IMR-90 (cell line): ENCODE results near the gene DLX1. TPM values are rescaled to one million over a fixed set of nuclear protein-coding genes. Genes with fewer than 3 reads are reported as not detected.
A peak's percentile ranks its signal among the peaks of the same experiment; 100 is the strongest.

Source experiments
- ATAC-seq: fragments of 200-7000 bp; cut with Tn5 transposase; 2 replicates; pipeline ENCODE4 v1.9.1; 2020; ENCODE audit warnings: low read depth, mild to moderate bottlenecking, moderate library complexity
- BruUV-seq: library from RNA; stranded (reverse); fragments of 400-500 nt; replicated peaks from 2 replicates; lab custom pipeline; 2021; lab: Mats Ljungman, UMichigan
- CTCF ChIA-PET: fragments of 300-600 bp; formaldehyde crosslinking; extraction: SDS; loops from one replicate; lab custom pipeline; 2021; ENCODE audit warnings: antibody characterized with exemption; lab: Yijun Ruan, JAX
- POLR2A ChIA-PET: fragments of 300-600 bp; sonication (Branson Sonifier 250); formaldehyde crosslinking; loops from one replicate; lab custom pipeline; 2022; ENCODE audit warnings: antibody characterized with exemption; ENCODE audit not compliant: unreplicated experiment; lab: Charles Lee
- DNase-seq: peaks from one replicate; pipeline ENCODE4 v3.0.0; 2013
- H2AFZ ChIP-seq: replicated peaks from 2 replicates; pipeline ENCODE3; 2013; ENCODE audit warnings: low read length, mild to moderate bottlenecking; ENCODE audit not compliant: poor library complexity
- H2AK5ac ChIP-seq: 2 replicates; pipeline ENCODE4 v1.6.1; 2013; ENCODE audit warnings: low read depth, low read length, inconsistent platforms
- H2AK9ac ChIP-seq: replicated peaks from 2 replicates; pipeline ENCODE3; 2013; ENCODE audit warnings: mild to moderate bottlenecking, low read depth, low read length, moderate library complexity; ENCODE audit not compliant: poor library complexity
- H2BK120ac ChIP-seq: 2 replicates; pipeline ENCODE4 v1.6.1; 2013; ENCODE audit warnings: low read depth, low read length, inconsistent platforms
- H2BK15ac ChIP-seq: 3 replicates; pipeline ENCODE4 v1.6.1; 2013; ENCODE audit warnings: low read depth, low read length, inconsistent platforms
- H2BK20ac ChIP-seq: 2 replicates; pipeline ENCODE4 v1.6.1; 2013; ENCODE audit warnings: low read depth, mild to moderate bottlenecking, inconsistent platforms, low read length, moderate library complexity
- H2BK5ac ChIP-seq: 2 replicates; pipeline ENCODE4 v1.6.1; 2013; ENCODE audit warnings: mild to moderate bottlenecking, low read depth, low read length, inconsistent platforms; ENCODE audit not compliant: poor library complexity, severe bottlenecking
- H3K14ac ChIP-seq: replicated peaks from 2 replicates; pipeline ENCODE4 v1.6.1; 2013; ENCODE audit warnings: low read depth, low read length, inconsistent platforms
- H3K18ac ChIP-seq: 2 replicates; pipeline ENCODE4 v1.6.1; 2013; ENCODE audit warnings: low read depth, low read length, control low read depth
- H3K23ac ChIP-seq: 2 replicates; pipeline ENCODE4 v1.6.1; 2013; ENCODE audit warnings: low read depth, low read length, inconsistent platforms
- H3K27ac ChIP-seq: 2 replicates; pipeline ENCODE4 v1.5.1; 2013; ENCODE audit warnings: mild to moderate bottlenecking, control low read depth, low read length; ENCODE audit not compliant: insufficient read depth
- H3K27me3 ChIP-seq: 2 replicates; pipeline ENCODE4 v1.6.1; 2013; ENCODE audit warnings: low read length; ENCODE audit not compliant: control insufficient read depth, insufficient read depth
- H3K36me3 ChIP-seq: 2 replicates; pipeline ENCODE4 v1.6.1; 2013; ENCODE audit warnings: low read length, mixed read lengths; ENCODE audit not compliant: control insufficient read depth, insufficient read depth
- H3K4ac ChIP-seq: 2 replicates; pipeline ENCODE4 v1.6.1; 2013; ENCODE audit warnings: low read depth, low read length, inconsistent platforms
- H3K4me1 ChIP-seq: 2 replicates; pipeline ENCODE4 v1.6.1; 2013; ENCODE audit warnings: low read length, mixed read lengths; ENCODE audit not compliant: control insufficient read depth, insufficient read depth
- H3K4me2 ChIP-seq: 2 replicates; pipeline ENCODE4 v1.6.1; 2013; ENCODE audit warnings: low read depth, mild to moderate bottlenecking, control low read depth, low read length, moderate library complexity
- H3K4me3 ChIP-seq: 2 replicates; pipeline ENCODE4 v1.5.1; 2013; ENCODE audit warnings: low read depth, mild to moderate bottlenecking, control low read depth, low read length, moderate library complexity; ENCODE audit not compliant: insufficient read depth
- H3K56ac ChIP-seq: 2 replicates; pipeline ENCODE4 v1.6.1; 2013; ENCODE audit warnings: low read length, inconsistent platforms; ENCODE audit not compliant: insufficient read depth; ENCODE audit errors: extremely low read depth
- H3K79me1 ChIP-seq, 2 experiments: 2 replicates each; pipeline ENCODE4 v1.6.1; 2013; ENCODE audit warnings: low read length in 2 of 2, inconsistent platforms in 1 of 2, low read depth in 1 of 2
- H3K9ac ChIP-seq: 2 replicates; pipeline ENCODE4 v1.6.1; 2013; ENCODE audit warnings: low read depth, low read length, control low read depth
- H3K9me1 ChIP-seq: 2 replicates; pipeline ENCODE4 v1.6.1; 2013; ENCODE audit warnings: low read length, inconsistent platforms; ENCODE audit not compliant: insufficient read depth
- H3K9me3 ChIP-seq: 2 replicates; pipeline ENCODE4 v1.6.1; 2013; ENCODE audit warnings: low read length; ENCODE audit not compliant: control insufficient read depth, insufficient read depth
- H4K20me1 ChIP-seq: 2 replicates; pipeline ENCODE4 v1.6.1; 2013; ENCODE audit warnings: low read length, inconsistent platforms; ENCODE audit not compliant: insufficient read depth
- H4K5ac ChIP-seq: 2 replicates; pipeline ENCODE4 v1.6.1; 2013; ENCODE audit warnings: mild to moderate bottlenecking, low read depth, low read length, control low read depth
- H4K8ac ChIP-seq, 2 experiments: 2 replicates each; pipeline ENCODE4 v1.6.1; 2013; ENCODE audit warnings: low read depth in 2 of 2, low read length in 2 of 2, control low read depth in 1 of 2, inconsistent platforms in 1 of 2
- H4K91ac ChIP-seq: 2 replicates; pipeline ENCODE4 v1.6.1; 2013; ENCODE audit warnings: low read depth, low read length, inconsistent platforms; ENCODE audit not compliant: insufficient read depth
- CEBPB ChIP-seq: IDR thresholded peaks from 2 replicates; pipeline ENCODE4 v1.6.1; 2012; ENCODE audit warnings: low read depth, low read length, improper control_type of control experiment
- CHD1 ChIP-seq: IDR thresholded peaks from 2 replicates; pipeline ENCODE4 v1.6.1; 2012; ENCODE audit warnings: low read depth, low read length, improper control_type of control experiment
- FOS ChIP-seq: fragments of 150-350 bp; IDR thresholded peaks from 2 replicates; pipeline ENCODE4 v1.6.1; 2016; ENCODE audit warnings: low read depth, low read length
- MAZ ChIP-seq: IDR thresholded peaks from 2 replicates; pipeline ENCODE4 v1.6.1; 2012; ENCODE audit warnings: low read depth, mild to moderate bottlenecking, low read length, improper control_type of control experiment, moderate library complexity, borderline replicate concordance
- RAD21 ChIP-seq: IDR thresholded peaks from 2 replicates; pipeline ENCODE4 v1.6.1; 2012; ENCODE audit warnings: low read length, improper control_type of control experiment
- RCOR1 ChIP-seq: IDR thresholded peaks from 2 replicates; pipeline ENCODE4 v1.6.1; 2012; ENCODE audit warnings: mild to moderate bottlenecking, low read length, improper control_type of control experiment; ENCODE audit not compliant: insufficient replicate concordance
- RFX5 ChIP-seq: IDR thresholded peaks from 2 replicates; pipeline ENCODE4 v1.8.0; 2012; ENCODE audit warnings: low read depth, mild to moderate bottlenecking, low read length, moderate library complexity
- WGBS, 2 experiments: methylation state at CpG; one replicate each; pipeline versions ENCODE4 v1.1.5 to v1.1.7; 2013; ENCODE audit warnings: missing lambda C conversion rate in 2 of 2; ENCODE audit not compliant: insufficient read length in 1 of 2; ENCODE audit errors: extremely low coverage in 2 of 2; 5-methylcytosine and 5-hydroxymethylcytosine counted together
- dilution Hi-C: fragments of 300-500 bp; cut with HindIII; formaldehyde crosslinking; loops from one replicate; pipeline ENCODE4 v1.14.3; 2018; ENCODE audit warnings: low sequenced_read_pairs; ENCODE audit not compliant: unreplicated experiment
- in situ Hi-C: fragments of 300-500 bp; cut with MboI; formaldehyde crosslinking; loops from 3 replicates; pipeline ENCODE4 v1.14.3; 2019; ENCODE audit warnings: low sequenced_read_pairs, inconsistent platforms, mixed read lengths
- intact Hi-C: fragments of 100-400 bp; cut with micrococcal nuclease; formaldehyde crosslinking; loops from 2 replicates; pipeline ENCODE4 v1.10.0; 2022
- polyA plus RNA-seq, 3 experiments: library from polyadenylated mRNA; depleted of rRNA; stranded (reverse); fragments of >200 nt; gene quantifications; 2 replicates each; pipeline ENCODE4 v1.2.3, GENCODE V29; 2012; ENCODE audit warnings: low replicate concordance in 1 of 3
- total RNA-seq: library from RNA; depleted of rRNA; stranded (reverse); fragments of >200 nt; gene quantifications from 2 replicates; pipeline ENCODE4 v1.2.3, GENCODE V29; 2012
- TF ChIP-seq, protein P1 (sequence below): fragments of 150-350 bp; IDR thresholded peaks from 2 replicates; pipeline ENCODE4 v1.6.1; 2016; ENCODE audit warnings: low read depth, mild to moderate bottlenecking, low read length, moderate library complexity, borderline replicate concordance
- TF ChIP-seq, protein P2 (sequence below): fragments of 150-350 bp; IDR thresholded peaks from 2 replicates; pipeline ENCODE4 v1.6.1; 2017; ENCODE audit warnings: mild to moderate bottlenecking, antibody characterized with exemption, low read length, low read depth

Gene DLX1
- total and polyA plus RNA-seq, 2 of the 4 experiments (the other 2 are of a cell fraction) = 0.36 to 2.2 TPM

DNA sequence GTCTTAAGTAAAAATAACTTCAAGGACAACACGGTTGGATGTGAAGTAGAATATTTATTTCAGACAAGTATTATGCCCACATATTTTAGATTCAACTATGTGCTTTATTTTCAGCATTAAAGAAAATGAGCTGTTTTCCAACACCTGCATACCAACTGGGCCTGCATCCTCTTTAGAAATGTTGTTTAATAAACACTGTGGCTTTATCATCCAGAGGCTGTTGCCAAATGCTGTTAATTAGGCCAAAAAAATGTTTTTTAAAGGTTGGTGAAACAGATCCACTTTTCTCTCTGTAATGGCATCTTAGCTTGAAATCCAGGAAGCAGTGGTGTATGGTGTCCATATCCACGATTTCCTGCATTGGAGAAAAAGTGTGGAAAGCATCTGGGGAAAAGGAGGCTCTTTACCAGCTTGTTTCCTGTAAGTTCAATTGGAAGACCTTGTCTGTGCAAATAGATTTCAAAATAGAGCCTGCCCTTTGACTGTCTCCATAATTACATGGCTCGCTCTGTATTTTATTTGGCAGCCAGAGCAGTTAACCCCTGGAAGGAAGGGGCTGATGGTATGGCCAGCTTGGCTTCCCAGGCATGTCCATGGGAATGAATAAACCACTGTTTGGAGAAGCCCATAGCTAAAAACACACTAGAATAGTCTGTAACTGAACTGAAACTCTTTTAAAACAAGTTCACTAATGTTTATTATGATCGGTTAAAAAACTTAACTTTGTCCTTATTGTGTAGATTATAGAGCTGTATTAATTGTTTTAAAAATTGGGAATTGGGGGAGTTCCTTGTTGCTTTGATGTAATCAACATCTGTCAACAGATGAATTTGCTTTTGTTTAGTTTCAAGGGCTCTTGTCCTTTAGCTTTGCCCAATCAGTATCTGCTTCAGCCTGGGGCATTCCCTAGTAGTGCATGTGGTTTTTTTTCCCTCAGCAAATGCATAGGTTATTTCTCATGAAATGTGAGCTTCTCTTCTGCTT lies 33.0 kb upstream of the DLX1 start:
- H3K9me1 ChIP-seq = 0 out of 2 replicates have a peak, but pooled peaks cover 7% of the 10 kb centered on the region
- no peak overlapping the region for H2AK5ac ChIP-seq
- ATAC-seq (peak; percentile 73), DNase-seq (peak; percentile 35)
- ChIA-PET CTCF (interaction anchor here (0.8 to 1.1 kb wide), 2 partner anchors 14 to 34 kb away, joined by 3 to 4 read pairs; no protein-coding TSS in a partner anchor), POLR2A (interaction anchor here (0.5 kb wide), 1 partner anchor 324 kb away, joined by 3 read pairs; no protein-coding TSS in a partner anchor)
- in situ Hi-C loops = no loop called here
- no peak overlapping the region for H3K9ac ChIP-seq
- no peaks in the 10 kb centered on the region for H3K9me3 ChIP-seq
- H3K14ac ChIP-seq = no peak overlapping the region; the same call in 1 of the 2 replicates
- dilution Hi-C loops = no loop called here
- H3K4me1 ChIP-seq = peaks cover 5% of the 10 kb centered on the region
- no peak overlapping the region for H2AFZ ChIP-seq
- no peaks in the 10 kb centered on the region for H3K36me3 ChIP-seq
- no peak overlapping the region for H2BK20ac ChIP-seq
- peak overlapping the region in 1 of 2 experiments; percentile 38; a peak in 1 of 4 replicates for H4K8ac ChIP-seq
- H2BK5ac ChIP-seq = no peak overlapping the region
- H2BK120ac ChIP-seq = no peak overlapping the region
- no peak overlapping the region for H3K27ac ChIP-seq
- BruUV-seq = no TSS peak
- intact Hi-C loops = no loop called here
- no peak overlapping the region for H3K4ac ChIP-seq
- no peak overlapping the region for H4K91ac ChIP-seq
- TF ChIP-seq, protein P1, sequence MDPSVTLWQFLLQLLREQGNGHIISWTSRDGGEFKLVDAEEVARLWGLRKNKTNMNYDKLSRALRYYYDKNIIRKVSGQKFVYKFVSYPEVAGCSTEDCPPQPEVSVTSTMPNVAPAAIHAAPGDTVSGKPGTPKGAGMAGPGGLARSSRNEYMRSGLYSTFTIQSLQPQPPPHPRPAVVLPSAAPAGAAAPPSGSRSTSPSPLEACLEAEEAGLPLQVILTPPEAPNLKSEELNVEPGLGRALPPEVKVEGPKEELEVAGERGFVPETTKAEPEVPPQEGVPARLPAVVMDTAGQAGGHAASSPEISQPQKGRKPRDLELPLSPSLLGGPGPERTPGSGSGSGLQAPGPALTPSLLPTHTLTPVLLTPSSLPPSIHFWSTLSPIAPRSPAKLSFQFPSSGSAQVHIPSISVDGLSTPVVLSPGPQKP = no peak
- TF ChIP-seq RCOR1 = no peak
- no peak for TF ChIP-seq FOS
- TF ChIP-seq, protein P2, sequence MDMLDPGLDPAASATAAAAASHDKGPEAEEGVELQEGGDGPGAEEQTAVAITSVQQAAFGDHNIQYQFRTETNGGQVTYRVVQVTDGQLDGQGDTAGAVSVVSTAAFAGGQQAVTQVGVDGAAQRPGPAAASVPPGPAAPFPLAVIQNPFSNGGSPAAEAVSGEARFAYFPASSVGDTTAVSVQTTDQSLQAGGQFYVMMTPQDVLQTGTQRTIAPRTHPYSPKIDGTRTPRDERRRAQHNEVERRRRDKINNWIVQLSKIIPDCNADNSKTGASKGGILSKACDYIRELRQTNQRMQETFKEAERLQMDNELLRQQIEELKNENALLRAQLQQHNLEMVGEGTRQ = no peak
- TF ChIP-seq CEBPB = no peak
- TF ChIP-seq CHD1 = no peak
- no peak for TF ChIP-seq MAZ
- no peak for TF ChIP-seq RAD21
- no peak for TF ChIP-seq RFX5
- H4K20me1 ChIP-seq = no peaks in the 10 kb centered on the region
- H3K4me2 ChIP-seq = peak overlapping the region; percentile 6; the same call in 1 of the 2 replicates
- no peaks in the 10 kb centered on the region for H3K27me3 ChIP-seq
- no peak overlapping the region for H3K23ac ChIP-seq
- H2BK15ac ChIP-seq = no peak overlapping the region
- no peak overlapping the region for H3K56ac ChIP-seq
- no peak overlapping the region for H2AK9ac ChIP-seq
- H4K5ac ChIP-seq = no peak overlapping the region
- no peak overlapping the region for H3K18ac ChIP-seq
- no peaks in the 10 kb centered on the region for H3K79me1 ChIP-seq
- WGBS, 2 experiments = 11% methylated on average over 1 of the region's 4 CpGs; no CpG with 5 or more reads in 1 of the 2 experiments
- no peak overlapping the region for H3K4me3 ChIP-seq
